ENCODE data around the gene GRID1.

DNA sequence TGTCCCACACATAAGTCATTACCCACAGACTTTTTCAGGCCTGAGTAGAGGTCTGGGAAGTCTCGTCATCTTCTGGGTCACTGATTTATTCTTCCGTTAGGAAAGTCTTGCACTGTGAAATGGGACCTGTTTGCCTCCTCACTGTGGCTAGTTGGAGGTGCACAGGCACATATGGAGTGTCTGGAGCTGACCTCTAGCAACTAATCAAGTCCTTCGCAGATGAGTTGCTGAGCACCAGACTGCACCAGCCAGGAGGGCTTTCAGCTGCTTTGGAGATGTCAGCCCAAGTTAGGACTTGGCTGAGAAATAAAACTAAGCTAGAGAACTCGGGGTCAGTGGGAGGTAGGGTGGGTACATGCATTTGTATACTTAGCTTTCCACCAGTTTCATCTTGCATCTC is 578.0 kb downstream of the GRID1 start:
- TF ChIP-seq, protein P1, sequence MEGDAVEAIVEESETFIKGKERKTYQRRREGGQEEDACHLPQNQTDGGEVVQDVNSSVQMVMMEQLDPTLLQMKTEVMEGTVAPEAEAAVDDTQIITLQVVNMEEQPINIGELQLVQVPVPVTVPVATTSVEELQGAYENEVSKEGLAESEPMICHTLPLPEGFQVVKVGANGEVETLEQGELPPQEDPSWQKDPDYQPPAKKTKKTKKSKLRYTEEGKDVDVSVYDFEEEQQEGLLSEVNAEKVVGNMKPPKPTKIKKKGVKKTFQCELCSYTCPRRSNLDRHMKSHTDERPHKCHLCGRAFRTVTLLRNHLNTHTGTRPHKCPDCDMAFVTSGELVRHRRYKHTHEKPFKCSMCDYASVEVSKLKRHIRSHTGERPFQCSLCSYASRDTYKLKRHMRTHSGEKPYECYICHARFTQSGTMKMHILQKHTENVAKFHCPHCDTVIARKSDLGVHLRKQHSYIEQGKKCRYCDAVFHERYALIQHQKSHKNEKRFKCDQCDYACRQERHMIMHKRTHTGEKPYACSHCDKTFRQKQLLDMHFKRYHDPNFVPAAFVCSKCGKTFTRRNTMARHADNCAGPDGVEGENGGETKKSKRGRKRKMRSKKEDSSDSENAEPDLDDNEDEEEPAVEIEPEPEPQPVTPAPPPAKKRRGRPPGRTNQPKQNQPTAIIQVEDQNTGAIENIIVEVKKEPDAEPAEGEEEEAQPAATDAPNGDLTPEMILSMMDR (IDR thresholded peaks at IDR 0.05 in 8 of 11, conservative IDR thresholded peaks at IDR 0.05 in 3 of 11): no peak
- TF ChIP-seq POLR2A (IDR thresholded peaks at IDR 0.05) (no peak), POLR2AphosphoS5 (IDR thresholded peaks at IDR 0.05) (no peak)
